PC-9 (cell line): ENCODE measurements around the gene UBXN10. TPM values are rescaled to one million over a fixed set of nuclear protein-coding genes. Genes with fewer than 3 reads are reported as not detected.

Source experiments
- BruUV-seq: library from RNA; stranded (reverse); fragments of 400-500 nt; replicated peaks from 2 replicates; lab custom pipeline; 2021; lab: Mats Ljungman, UMichigan
- CTCF ChIA-PET: fragments of 300-600 bp; sonication (Branson Sonifier 250); formaldehyde crosslinking; loops from one replicate; lab custom pipeline; 2022; ENCODE audit warnings: antibody characterized with exemption; lab: Charles Lee
- POLR2A ChIA-PET: fragments of 300-600 bp; sonication (Branson Sonifier 250); formaldehyde crosslinking; loops from one replicate; lab custom pipeline; 2022; ENCODE audit warnings: antibody characterized with exemption; ENCODE audit not compliant: unreplicated experiment; lab: Charles Lee
- DNase-seq, 2 experiments: peaks; one replicate each; pipeline versions ENCODE4 v3.0.0 to v3.0.0-alpha.2; 2015 to 2022; ENCODE audit warnings: mixed read lengths in 1 of 2
- H2AFZ ChIP-seq: fragments of 200-600 bp; sonication (generic); 2 replicates; pipeline ENCODE4 v1.8.1; 2017; ENCODE audit warnings: antibody characterized with exemption
- H3F3A ChIP-seq: fragments of 200-600 bp; sonication (generic); 2 replicates; pipeline ENCODE4 v1.8.1; 2017; ENCODE audit warnings: antibody characterized with exemption, mild to moderate bottlenecking, low read depth; ENCODE audit not compliant: insufficient read depth
- H3K27ac ChIP-seq: fragments of 200-600 bp; sonication (generic); 2 replicates; pipeline ENCODE4 v1.6.1; 2016; ENCODE audit warnings: mixed run types
- H3K27me3 ChIP-seq: fragments of 200-600 bp; sonication (generic); 2 replicates; pipeline ENCODE4 v1.6.1; 2016; ENCODE audit warnings: low read depth, mixed run types; ENCODE audit not compliant: insufficient read depth
- H3K36me3 ChIP-seq: fragments of 200-600 bp; sonication (generic); 2 replicates; pipeline ENCODE4 v1.6.1; 2016; ENCODE audit warnings: low read depth, mixed run types
- H3K4me1 ChIP-seq: fragments of 200-600 bp; sonication (generic); replicated peaks from 2 replicates; pipeline ENCODE4 v1.6.1; 2016; ENCODE audit warnings: mixed run types; ENCODE audit not compliant: insufficient read depth
- H3K4me2 ChIP-seq: fragments of 200-600 bp; sonication (generic); 2 replicates; pipeline ENCODE4 v1.6.1; 2017; ENCODE audit warnings: mixed run types
- H3K4me3 ChIP-seq: fragments of 200-600 bp; sonication (generic); 2 replicates; pipeline ENCODE4 v1.6.1; 2016; ENCODE audit warnings: mixed run types
- H3K79me2 ChIP-seq: fragments of 200-600 bp; sonication (generic); 2 replicates; pipeline ENCODE4 v1.6.1; 2017; ENCODE audit warnings: low read depth, mixed run types
- H3K9me2 ChIP-seq: fragments of 200-600 bp; sonication (generic); 2 replicates; pipeline ENCODE4 v1.8.1; 2017; ENCODE audit warnings: mild to moderate bottlenecking; ENCODE audit not compliant: insufficient read depth
- H3K9me3 ChIP-seq: fragments of 200-600 bp; sonication (generic); 2 replicates; pipeline ENCODE4 v1.8.1; 2016; ENCODE audit warnings: low read depth; ENCODE audit not compliant: insufficient read depth
- H4K20me1 ChIP-seq: fragments of 200-600 bp; sonication (generic); 2 replicates; pipeline ENCODE4 v1.8.1; 2017; ENCODE audit not compliant: insufficient read depth
- CTCF ChIP-seq: fragments of 200-600 bp; sonication (generic); conservative IDR thresholded peaks from 2 replicates; pipeline ENCODE4 v1.6.1; 2017; ENCODE audit warnings: mixed run types, antibody characterized with exemption, mild to moderate bottlenecking, moderate library complexity
- EZH2 ChIP-seq: fragments of 200-600 bp; sonication (generic); IDR thresholded peaks from 2 replicates; pipeline ENCODE4 v1.8.0; 2017; ENCODE audit warnings: antibody characterized with exemption, low read depth
- intact Hi-C: fragments of 100-400 bp; cut with micrococcal nuclease; formaldehyde crosslinking; loops from one replicate; pipeline ENCODE4 v1.10.0; 2022; ENCODE audit not compliant: unreplicated experiment
- total RNA-seq: library from RNA; stranded (reverse); gene quantifications from 2 replicates; pipeline ENCODE4 v1.2.3, GENCODE V29; 2021

The UBXN10 gene
- total RNA-seq, 1 experiment from 2014 or later, result 11.9 TPM

- Histone ChIP-seq H3K4me2 (peak overlapping the region; percentile 88), H3K4me3 (no peak overlapping the region), H3K9me3 (no peaks in the 10 kb centered on the region), H3K27me3 (no peaks in the 10 kb centered on the region), H2AFZ (no peak overlapping the region), H3K4me1 (peaks cover 66% of the 10 kb centered on the region), H3K36me3 (no peaks in the 10 kb centered on the region), H3K79me2 (peaks cover 6% of the 10 kb centered on the region; the same call in 1 of the 2 replicates), H3K27ac (peak overlapping the region; percentile 99), H4K20me1 (no peaks in the 10 kb centered on the region), H3F3A (peaks cover 44% of the 10 kb centered on the region), H3K9me2 (no peaks in the 10 kb centered on the region)
- POLR2A ChIA-PET, result no interaction called here
- BruUV-seq, result no TSS peak
- no peak for DNase-seq
- CTCF ChIA-PET, result no interaction called here
- intact Hi-C loops, result no loop called here
- TF ChIP-seq EZH2 (no peak), CTCF (no peak)
Observed at GRCh38 chr1:20209471-20209870, 23.6 kb downstream of the UBXN10 start.

GRCh38 chr1:20210736-20211460 is 25.0 kb downstream of the UBXN10 start:
- Histone ChIP-seq H3K36me3 (no peaks in the 10 kb centered on the region), H4K20me1 (no peaks in the 10 kb centered on the region), H2AFZ (no peak overlapping the region), H3K9me3 (peaks cover 5% of the 10 kb centered on the region; the same call in 1 of the 2 replicates), H3K4me2 (peak overlapping the region; percentile 88), H3K9me2 (no peaks in the 10 kb centered on the region), H3K4me1 (peaks cover 68% of the 10 kb centered on the region), H3K79me2 (peaks cover 6% of the 10 kb centered on the region; the same call in 1 of the 2 replicates), H3K27me3 (no peaks in the 10 kb centered on the region), H3K27ac (peak overlapping the region; percentile 99), H3K4me3 (peak overlapping the region; percentile 22; the same call in 1 of the 2 replicates), H3F3A (peaks cover 44% of the 10 kb centered on the region)
- intact Hi-C loops, result loop anchor here (1.0 to 5.0 kb wide), 4 partner anchors 24 to 289 kb away; partner anchors contain the start of gene PLA2G2E
- DNase-seq, result peak; percentile 41 to 81
- BruUV-seq, result no TSS peak
- TF ChIP-seq CTCF, result no peak
- TF ChIP-seq EZH2, result no peak
- POLR2A ChIA-PET, result interaction anchor here (0.6 to 0.7 kb wide), 2 partner anchors 10 to 11 kb away, joined by 3 read pairs; no protein-coding TSS in a partner anchor
- CTCF ChIA-PET, result interaction anchor here (0.5 to 2.9 kb wide), 4 partner anchors 58 to 1025 kb away, joined by 3 to 23 read pairs (median 6); no protein-coding TSS in a partner anchor

- no peaks in the 10 kb centered on the region for H4K20me1 ChIP-seq
- peaks cover 68% of the 10 kb centered on the region for H3K4me1 ChIP-seq
- no peak overlapping the region for H2AFZ ChIP-seq
- ChIA-PET POLR2A (interaction anchor here (0.6 kb wide), 1 partner anchor 11 kb away, joined by 3 read pairs; no protein-coding TSS in a partner anchor), CTCF (interaction anchor here (0.6 to 2.9 kb wide), 3 partner anchors 59 to 1025 kb away, joined by 3 to 23 read pairs (median 3); no protein-coding TSS in a partner anchor)
- peak overlapping the region; percentile 88 for H3K4me2 ChIP-seq
- no peak for TF ChIP-seq EZH2
- no peak for TF ChIP-seq CTCF
- H3F3A ChIP-seq, result peaks cover 44% of the 10 kb centered on the region
- peak; percentile 83 to 95 for DNase-seq
- H3K36me3 ChIP-seq, result no peaks in the 10 kb centered on the region
- intact Hi-C loops, result loop anchor here (1.0 to 5.0 kb wide), 4 partner anchors 24 to 289 kb away; partner anchors contain the start of gene PLA2G2E
- BruUV-seq, result no TSS peak
- H3K27me3 ChIP-seq, result no peaks in the 10 kb centered on the region
- no peaks in the 10 kb centered on the region for H3K9me2 ChIP-seq
- H3K4me3 ChIP-seq, result peak overlapping the region; percentile 47; the same call in 1 of the 2 replicates
- H3K27ac ChIP-seq, result peak overlapping the region; percentile 99
- peaks cover 6% of the 10 kb centered on the region; the same call in 1 of the 2 replicates for H3K79me2 ChIP-seq
- H3K9me3 ChIP-seq, result peaks cover 5% of the 10 kb centered on the region; the same call in 1 of the 2 replicates
Observed at GRCh38 chr1:20211511-20211931, 25.6 kb downstream of the UBXN10 start.
